ENCODE results near the gene PRXL2A. TPM values are rescaled to one million over a fixed set of nuclear protein-coding genes. Genes with fewer than 3 reads are reported as not detected.

Gene PRXL2A
- total RNA-seq, 1 experiment from 2014 or later, result 71.9 TPM

DNA sequence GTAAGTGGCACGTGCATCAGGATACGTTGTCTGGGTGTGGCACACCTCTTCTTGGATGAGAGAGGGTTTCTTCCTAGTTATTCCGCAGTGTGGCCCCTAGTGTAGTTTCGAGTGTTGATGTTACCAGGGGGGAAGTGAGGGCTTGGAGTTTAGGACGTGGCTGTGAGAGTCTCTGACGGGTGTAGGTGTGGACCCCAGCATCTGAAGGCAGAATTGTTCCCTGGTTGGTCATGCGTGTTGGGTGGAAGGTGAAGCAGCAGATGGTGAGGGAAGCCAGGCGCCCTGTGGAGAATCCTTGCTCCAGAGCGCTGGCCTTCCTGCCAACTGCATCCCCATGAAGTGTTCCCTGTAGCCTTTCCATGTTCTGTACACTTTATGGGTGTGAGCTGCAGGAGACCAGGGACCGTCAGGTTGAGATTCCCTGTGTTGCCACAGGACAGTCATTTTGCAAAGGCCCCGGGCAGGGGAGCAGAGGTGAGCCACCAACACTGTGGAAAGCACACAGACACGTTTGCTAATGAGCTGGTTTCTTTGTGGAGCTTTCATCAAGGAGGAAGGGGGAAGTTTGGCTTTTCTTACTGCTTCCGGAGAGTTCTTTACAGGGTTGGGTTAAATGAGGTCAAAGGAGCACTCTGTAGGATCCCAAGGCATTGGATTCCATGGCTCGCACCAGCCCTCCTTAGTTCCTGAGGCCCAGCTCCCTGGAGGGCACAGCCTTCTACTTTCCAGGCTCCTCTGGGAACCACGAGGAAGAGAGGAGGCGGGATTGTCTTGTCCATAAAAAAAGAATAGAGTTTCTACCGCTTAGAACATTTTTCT lies 77.8 kb downstream of the PRXL2A start:
- in situ Hi-C loops (cut with HindIII; ENCODE audit: low pct_unique_long_range_greater_than_20kb, low sequenced_read_pairs), result no loop called here
- no peak for DNase-seq (ENCODE audit: low read depth)

Other genes starting within 250 kb of the PRXL2A start
- gene ANXA11, start 203.0 kb upstream of the PRXL2A start, total RNA-seq (2014; rRNA removed; shearing (Covaris generic); ENCODE audit: low replicate concordance), result 170 and 209 TPM in 2 replicates
- gene MAT1A, start 118.9 kb upstream of the PRXL2A start, total RNA-seq (2014; rRNA removed; shearing (Covaris generic); ENCODE audit: low replicate concordance), result 0.12 TPM in 1 of 2 replicates, not detected in the other
- not detected in 2 replicates for gene DYDC1, start 51.8 kb upstream of the PRXL2A start, total RNA-seq (2014; rRNA removed; shearing (Covaris generic); ENCODE audit: low replicate concordance)
- not detected in 2 replicates for gene DYDC2, start 51.8 kb upstream of the PRXL2A start, total RNA-seq (2014; rRNA removed; shearing (Covaris generic); ENCODE audit: low replicate concordance)
- gene TSPAN14, start 45.8 kb downstream of the PRXL2A start, total RNA-seq (2014; rRNA removed; shearing (Covaris generic); ENCODE audit: low replicate concordance), result 57.1 and 92.5 TPM in 2 replicates
- not detected in 2 replicates for gene SH2D4B, start 129.4 kb downstream of the PRXL2A start, total RNA-seq (2014; rRNA removed; shearing (Covaris generic); ENCODE audit: low replicate concordance)